MM.1S (cell line): ENCODE measurements around the gene SULT1C3.

ENCODE experiments used
- DNase-seq: peaks from one replicate; pipeline ENCODE4 v3.0.0-alpha.2; 2015
- H2AFZ ChIP-seq: fragments of 300-600 bp; sonication (generic); 2 replicates; pipeline ENCODE4 v1.6.0; 2016; ENCODE audit warnings: antibody characterized with exemption, low read length
- H3F3A ChIP-seq: fragments of 300-600 bp; sonication (generic); 2 replicates; pipeline ENCODE4 v1.6.1; 2016; ENCODE audit warnings: mild to moderate bottlenecking, antibody characterized with exemption, low read length, moderate library complexity, mixed read lengths; ENCODE audit not compliant: insufficient read depth
- H3K27ac ChIP-seq: fragments of 300-600 bp; sonication (generic); 2 replicates; pipeline ENCODE4 v1.5.1; 2016; ENCODE audit warnings: mild to moderate bottlenecking, low read length
- H3K27me3 ChIP-seq: fragments of 300-600 bp; sonication (generic); replicated peaks from 2 replicates; pipeline ENCODE4 v1.6.0; 2016; ENCODE audit warnings: low read length; ENCODE audit not compliant: insufficient read depth
- H3K36me3 ChIP-seq: fragments of 300-600 bp; sonication (generic); replicated peaks from 2 replicates; pipeline ENCODE4 v1.6.1; 2016; ENCODE audit warnings: mild to moderate bottlenecking, low read length, mixed read lengths; ENCODE audit not compliant: insufficient read depth
- H3K4me1 ChIP-seq: fragments of 300-600 bp; sonication (generic); 2 replicates; pipeline ENCODE4 v1.6.1; 2016; ENCODE audit warnings: low read length, mixed read lengths
- H3K4me2 ChIP-seq: fragments of 300-600 bp; sonication (generic); 2 replicates; pipeline ENCODE4 v1.6.0; 2016; ENCODE audit warnings: low read depth, low read length
- H3K4me3 ChIP-seq: fragments of 300-600 bp; sonication (generic); 2 replicates; pipeline ENCODE4 v1.5.1; 2016; ENCODE audit warnings: low read length, mixed read lengths
- H3K79me2 ChIP-seq: fragments of 300-600 bp; sonication (generic); 2 replicates; pipeline ENCODE4 v1.6.1; 2016; ENCODE audit warnings: mixed run types, low read length, mixed read lengths
- H3K9ac ChIP-seq: fragments of 300-600 bp; sonication (generic); 2 replicates; pipeline ENCODE4 v1.6.1; 2016; ENCODE audit warnings: low read length, mixed read lengths
- H3K9me2 ChIP-seq: fragments of 300-600 bp; sonication (generic); replicated peaks from 2 replicates; pipeline ENCODE4 v1.6.1; 2016; ENCODE audit warnings: mild to moderate bottlenecking, low read length, mixed read lengths; ENCODE audit not compliant: insufficient read depth
- H3K9me3 ChIP-seq: fragments of 300-600 bp; sonication (generic); replicated peaks from 2 replicates; pipeline ENCODE4 v1.6.1; 2016; ENCODE audit warnings: mild to moderate bottlenecking, low read length, mixed read lengths; ENCODE audit not compliant: insufficient read depth
- H4K20me1 ChIP-seq: fragments of 300-600 bp; sonication (generic); 2 replicates; pipeline ENCODE4 v1.6.1; 2016; ENCODE audit warnings: mild to moderate bottlenecking, low read length, moderate library complexity, mixed read lengths; ENCODE audit not compliant: insufficient read depth
- CTCF ChIP-seq: fragments of 300-600 bp; sonication (generic); IDR thresholded peaks from 2 replicates; pipeline ENCODE4 v1.5.1; 2016; ENCODE audit warnings: antibody characterized with exemption, low read length, mixed read lengths
- EZH2 ChIP-seq: fragments of 300-600 bp; sonication (generic); optimal IDR thresholded peaks from 2 replicates; pipeline ENCODE3; 2017; ENCODE audit warnings: low read depth, mild to moderate bottlenecking, antibody characterized with exemption, low read length, mixed read lengths
- EZH2phosphoT487 ChIP-seq: fragments of 300-600 bp; sonication (generic); IDR thresholded peaks from 2 replicates; pipeline ENCODE4 v1.6.1; 2018; ENCODE audit warnings: antibody characterized with exemption, low read length

Gene SULT1C3

DNA sequence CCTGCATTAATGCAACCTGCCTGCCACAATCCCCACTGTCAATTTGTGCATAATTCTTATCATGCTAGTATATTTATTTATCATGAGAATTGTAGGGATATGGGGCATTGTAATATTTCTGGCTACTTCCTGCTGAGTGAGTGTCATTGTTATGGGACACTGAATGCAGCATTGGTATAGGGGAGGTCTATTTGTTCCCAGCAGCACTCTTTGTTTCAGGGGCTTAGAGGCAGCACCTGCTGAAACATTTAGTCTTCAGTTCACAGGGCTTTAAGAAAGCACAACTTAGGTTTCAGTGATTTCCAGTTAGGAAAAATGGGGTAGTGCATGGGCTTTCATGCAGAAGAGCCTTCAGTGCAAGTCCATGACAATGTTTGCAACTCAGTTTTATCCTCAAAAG, 23.6 kb downstream of the SULT1C3 start:
- Histone ChIP-seq H2AFZ (no peak overlapping the region), H4K20me1 (no peaks in the 10 kb centered on the region), H3K4me1 (no peaks in the 10 kb centered on the region), H3K9me3 (no peaks in the 10 kb centered on the region), H3K27me3 (no peaks in the 10 kb centered on the region), H3K9ac (no peak overlapping the region), H3K4me3 (no peak overlapping the region), H3K4me2 (no peak overlapping the region), H3F3A (no peaks in the 10 kb centered on the region), H3K79me2 (no peaks in the 10 kb centered on the region), H3K27ac (no peak overlapping the region), H3K9me2 (no peaks in the 10 kb centered on the region), H3K36me3 (no peaks in the 10 kb centered on the region)
- DNase-seq = no peak
- no peak for TF ChIP-seq EZH2phosphoT487
- TF ChIP-seq EZH2 = no peak
- no peak for TF ChIP-seq CTCF

- TF ChIP-seq EZH2 (no peak), EZH2phosphoT487 (no peak), CTCF (no peak)
- H2AFZ ChIP-seq = no peak overlapping the region
- no peaks in the 10 kb centered on the region for H3K4me1 ChIP-seq
- H3K9ac ChIP-seq = no peak overlapping the region
- no peaks in the 10 kb centered on the region for H3K27me3 ChIP-seq
- H3K9me3 ChIP-seq = no peaks in the 10 kb centered on the region
- no peaks in the 10 kb centered on the region for H3K79me2 ChIP-seq
- no peaks in the 10 kb centered on the region for H3F3A ChIP-seq
- no peak overlapping the region for H3K27ac ChIP-seq
- no peak overlapping the region for H3K4me2 ChIP-seq
- DNase-seq = no peak
- H3K9me2 ChIP-seq = no peaks in the 10 kb centered on the region
- no peak overlapping the region for H3K4me3 ChIP-seq
- H3K36me3 ChIP-seq = no peaks in the 10 kb centered on the region
- no peaks in the 10 kb centered on the region for H4K20me1 ChIP-seq
These were observed 26.4 kb downstream of the SULT1C3 start for GRCh38 chr2:108266218-108266617.

DNA sequence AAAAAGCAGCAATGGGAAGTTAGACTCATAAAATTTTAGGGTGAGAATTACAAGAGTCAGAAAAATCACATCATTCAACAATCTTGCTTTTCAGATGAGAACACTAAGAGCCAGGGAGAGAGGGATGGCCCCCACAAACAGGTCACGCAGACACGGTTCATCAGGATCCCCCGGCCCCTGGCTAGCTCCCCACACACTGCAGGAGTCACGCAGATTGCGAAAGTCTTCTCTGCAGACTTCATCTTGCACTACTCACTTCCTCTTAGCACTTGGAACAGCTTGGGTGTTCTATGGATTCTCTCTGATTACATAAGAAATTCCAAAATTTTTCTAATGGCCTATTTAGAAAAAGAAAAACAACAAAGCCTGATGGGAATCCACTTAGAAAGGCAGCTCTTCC, 27.3 kb downstream of the SULT1C3 start:
- H4K20me1 ChIP-seq = no peaks in the 10 kb centered on the region
- H3K9ac ChIP-seq = no peak overlapping the region
- no peak overlapping the region for H3K4me2 ChIP-seq
- H3K27ac ChIP-seq = no peak overlapping the region
- no peak for DNase-seq
- no peaks in the 10 kb centered on the region for H3K27me3 ChIP-seq
- no peaks in the 10 kb centered on the region for H3K79me2 ChIP-seq
- H3K9me2 ChIP-seq = no peaks in the 10 kb centered on the region
- H3K36me3 ChIP-seq = no peaks in the 10 kb centered on the region
- no peak overlapping the region for H2AFZ ChIP-seq
- TF ChIP-seq EZH2phosphoT487 (no peak), EZH2 (no peak), CTCF (no peak)
- H3K4me3 ChIP-seq = no peak overlapping the region
- no peaks in the 10 kb centered on the region for H3K4me1 ChIP-seq
- no peaks in the 10 kb centered on the region for H3F3A ChIP-seq
- no peaks in the 10 kb centered on the region for H3K9me3 ChIP-seq

DNA sequence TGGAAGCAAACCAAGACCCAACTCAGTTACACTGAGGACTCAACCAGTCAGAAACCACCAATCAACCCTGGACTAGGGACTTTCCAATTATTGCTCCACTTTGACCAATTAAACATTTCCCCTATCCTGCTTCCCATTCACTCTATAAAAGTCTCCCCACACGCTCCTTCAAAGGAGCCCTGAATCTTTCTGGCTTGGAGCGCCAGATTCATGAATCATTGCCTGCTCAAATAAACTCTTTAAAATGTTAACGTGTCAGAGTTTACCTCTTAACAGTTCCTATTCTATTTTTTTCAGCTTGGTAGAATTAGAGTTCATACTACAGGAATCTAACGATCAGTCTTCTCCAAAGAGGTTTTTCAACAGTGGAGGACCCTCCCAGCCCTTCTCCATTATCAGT, 28.2 kb downstream of the SULT1C3 start:
- H3K4me2 ChIP-seq = no peak overlapping the region
- H3K27me3 ChIP-seq = no peaks in the 10 kb centered on the region
- no peak overlapping the region for H3K27ac ChIP-seq
- no peak overlapping the region for H3K9ac ChIP-seq
- DNase-seq = no peak
- no peaks in the 10 kb centered on the region for H3K9me2 ChIP-seq
- H3F3A ChIP-seq = no peaks in the 10 kb centered on the region
- no peak overlapping the region for H2AFZ ChIP-seq
- H4K20me1 ChIP-seq = no peaks in the 10 kb centered on the region
- no peaks in the 10 kb centered on the region for H3K79me2 ChIP-seq
- H3K4me1 ChIP-seq = no peaks in the 10 kb centered on the region
- no peak overlapping the region for H3K4me3 ChIP-seq
- H3K9me3 ChIP-seq = no peaks in the 10 kb centered on the region
- TF ChIP-seq EZH2phosphoT487 (no peak), CTCF (no peak), EZH2 (no peak)
- H3K36me3 ChIP-seq = no peaks in the 10 kb centered on the region
